Measurements from ENCODE around the gene EMILIN2. TPM values are rescaled to one million over a fixed set of nuclear protein-coding genes. Genes with fewer than 3 reads are reported as not detected.

EMILIN2 gene
- total RNA-seq, 2 experiments from 2014 or later = 18.6 to 23.0 TPM

GRCh38 chr18:2933995-2934394, 87.2 kb downstream of the EMILIN2 start:
- no peak overlapping the region for H3K4me3 Mint-ChIP-seq
- no peaks in the 10 kb centered on the region for H3K27me3 Mint-ChIP-seq
- POLR2A ChIA-PET = no interaction called here
- H3K9me3 Mint-ChIP-seq = no peaks in the 10 kb centered on the region
- peak overlapping the region; percentile 5 for H3K27ac Mint-ChIP-seq
- CTCF ChIA-PET = interaction anchor here (0.6 to 1.6 kb wide), 7 partner anchors 51 to 312 kb away, joined by 3 to 5 read pairs (median 4); no protein-coding TSS in a partner anchor
- H3K4me1 Mint-ChIP-seq = peaks cover 36% of the 10 kb centered on the region
- DNase-seq = no peak
- peaks cover 70% of the 10 kb centered on the region for H3K36me3 Mint-ChIP-seq (ENCODE audit: low read depth)

DNA sequence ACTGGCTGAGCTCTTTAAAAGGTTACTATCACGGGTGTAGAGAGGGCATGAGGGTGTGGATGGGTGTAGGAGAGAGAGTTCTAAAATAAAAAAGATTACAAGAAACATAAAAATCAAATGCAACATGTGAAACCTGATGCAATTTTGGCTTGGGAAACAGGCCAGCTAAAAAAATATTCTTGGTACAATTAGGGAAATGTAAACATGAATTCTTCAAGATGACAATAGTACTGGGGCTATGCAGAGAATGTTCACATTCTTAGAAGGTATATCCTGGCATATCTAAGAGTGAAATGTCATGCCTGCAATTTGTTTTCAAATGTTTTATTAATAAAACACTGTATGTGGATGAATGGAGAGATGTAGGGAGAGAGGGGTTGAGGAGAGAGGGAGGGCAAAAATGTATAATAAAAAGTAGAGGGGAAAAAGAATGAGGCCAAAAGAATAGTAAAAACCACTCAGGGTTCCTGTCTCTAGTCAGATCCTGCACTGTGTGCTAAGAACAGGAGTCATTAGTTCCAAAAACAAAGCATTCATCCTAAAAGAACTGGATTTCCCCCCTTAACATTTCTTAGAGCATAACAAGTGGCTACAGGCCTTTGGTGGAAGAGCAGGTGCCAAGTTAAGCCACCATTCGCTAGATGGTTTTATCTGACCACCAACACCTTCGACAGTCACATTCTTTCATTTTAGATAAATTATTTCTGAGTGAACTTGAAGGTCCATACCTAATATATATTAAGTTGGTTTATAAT, 88.8 kb downstream of the EMILIN2 start:
- Mint-ChIP-seq H3K27me3 (no peaks in the 10 kb centered on the region), H3K36me3 (ENCODE audit: low read depth) (peaks cover 69% of the 10 kb centered on the region), H3K27ac (peak overlapping the region; percentile 3), H3K9me3 (no peaks in the 10 kb centered on the region), H3K4me1 (peaks cover 34% of the 10 kb centered on the region), H3K4me3 (no peak overlapping the region)
- CTCF ChIA-PET = interaction anchor here (0.9 to 1.3 kb wide), 2 partner anchors 50 to 310 kb away, joined by 4 to 6 read pairs; no protein-coding TSS in a partner anchor
- POLR2A ChIA-PET = no interaction called here
- no peak for DNase-seq

DNA sequence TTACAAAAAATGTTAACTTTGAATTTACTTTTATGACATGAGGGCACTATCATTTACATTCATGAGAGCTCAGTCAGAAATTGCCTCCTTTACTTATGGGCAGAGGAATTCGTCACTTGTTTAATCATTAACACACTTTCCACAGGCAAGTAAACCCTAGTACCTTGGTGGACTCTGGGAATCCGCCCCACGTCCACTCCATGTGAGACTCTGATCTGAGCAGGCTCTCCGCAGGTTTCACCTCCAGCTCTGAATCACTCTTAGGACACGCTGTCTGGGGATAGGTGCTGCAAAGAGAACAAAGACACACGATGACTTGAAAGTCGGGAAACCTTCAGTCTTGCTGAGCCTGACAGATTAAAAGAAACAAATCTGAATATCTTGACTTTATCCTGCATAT, 92.5 kb downstream of the EMILIN2 start:
- Mint-ChIP-seq H3K27me3 (no peaks in the 10 kb centered on the region), H3K4me1 (peaks cover 21% of the 10 kb centered on the region), H3K9me3 (no peaks in the 10 kb centered on the region), H3K36me3 (ENCODE audit: low read depth) (peaks cover 57% of the 10 kb centered on the region), H3K4me3 (no peak overlapping the region), H3K27ac (no peak overlapping the region)
- ChIA-PET CTCF (interaction anchor here (0.7 kb wide), 1 partner anchor 46 kb away, joined by 4 read pairs; no protein-coding TSS in a partner anchor), POLR2A (no interaction called here)
- no peak for DNase-seq

DNA sequence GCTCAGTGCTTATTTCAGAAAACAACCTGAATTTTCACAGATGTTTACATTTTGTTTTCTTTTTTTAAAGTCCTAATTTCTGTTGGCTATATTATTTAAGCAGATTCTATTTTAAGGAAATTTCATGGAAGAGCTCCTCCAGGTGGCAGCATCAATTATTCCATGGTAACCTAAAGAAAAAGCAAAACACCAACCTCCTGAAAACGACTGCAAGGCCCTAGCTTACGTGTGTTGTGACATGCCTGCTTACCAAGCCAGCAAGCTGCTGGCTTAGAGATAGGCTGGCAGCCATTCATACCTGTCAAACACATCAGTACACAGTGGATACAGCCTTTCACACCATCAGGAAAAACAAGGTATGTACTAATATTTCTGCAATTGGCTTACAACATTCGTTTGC, 101.2 kb downstream of the EMILIN2 start:
- ChIA-PET POLR2A (no interaction called here), CTCF (interaction anchor here (0.8 to 1.1 kb wide), 2 partner anchors 37 to 47 kb away, joined by 3 to 4 read pairs; no protein-coding TSS in a partner anchor)
- no peaks in the 10 kb centered on the region for H3K9me3 Mint-ChIP-seq
- H3K27ac Mint-ChIP-seq = no peak overlapping the region
- peaks cover 77% of the 10 kb centered on the region for H3K36me3 Mint-ChIP-seq (ENCODE audit: low read depth)
- no peak overlapping the region for H3K4me3 Mint-ChIP-seq
- DNase-seq = no peak
- H3K27me3 Mint-ChIP-seq = no peaks in the 10 kb centered on the region
- peaks cover 46% of the 10 kb centered on the region for H3K4me1 Mint-ChIP-seq

- Mint-ChIP-seq H3K27ac (no peak overlapping the region), H3K4me1 (peaks cover 71% of the 10 kb centered on the region), H3K36me3 (ENCODE audit: low read depth) (peaks cover 91% of the 10 kb centered on the region), H3K9me3 (no peaks in the 10 kb centered on the region), H3K4me3 (no peak overlapping the region), H3K27me3 (no peaks in the 10 kb centered on the region)
- POLR2A ChIA-PET = no interaction called here
- CTCF ChIA-PET = interaction anchor here (0.8 to 1.6 kb wide), 3 partner anchors 10 to 110 kb away, joined by 3 read pairs; no protein-coding TSS in a partner anchor
- DNase-seq = no peak
These were observed 105.8 kb downstream of the EMILIN2 start for GRCh38 chr18:2952605-2953004.

DNA sequence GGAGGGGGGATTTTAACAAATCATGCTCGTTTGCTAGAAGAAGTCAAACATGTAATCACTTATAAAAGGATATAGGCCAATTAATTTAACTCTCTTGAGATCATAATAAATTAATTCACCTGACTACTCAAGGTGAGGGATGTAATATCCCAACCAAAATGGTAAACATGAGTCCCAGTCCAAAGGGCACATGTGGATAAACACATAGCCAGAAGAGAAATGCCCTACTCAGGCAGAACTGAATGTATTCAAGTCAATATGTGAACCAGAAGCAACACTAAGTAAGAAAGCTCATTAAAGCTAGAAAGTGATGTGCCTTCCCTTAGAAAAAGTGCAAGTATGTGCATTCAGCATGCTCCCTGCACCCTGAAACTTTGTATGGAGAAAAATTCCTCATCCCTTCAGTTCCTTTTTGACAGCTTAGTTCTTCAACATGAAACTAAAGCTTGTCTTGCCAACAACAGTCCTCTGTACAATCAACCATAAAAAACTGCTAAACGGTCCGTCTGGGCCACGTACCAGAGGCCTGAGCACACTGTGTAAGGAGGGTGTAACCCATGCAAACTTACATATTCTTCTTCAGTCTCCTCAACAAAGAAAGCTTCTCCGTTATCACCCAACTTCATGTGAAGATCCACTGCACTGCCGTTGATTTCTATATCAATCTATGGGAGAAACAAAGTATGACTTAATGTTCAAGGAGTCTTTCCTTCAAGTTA, 107.3 kb downstream of the EMILIN2 start:
- peaks cover 76% of the 10 kb centered on the region for H3K4me1 Mint-ChIP-seq
- ChIA-PET POLR2A (no interaction called here), CTCF (interaction anchor here (0.6 to 1.1 kb wide), 2 partner anchors 9 to 209 kb away, joined by 3 read pairs; no protein-coding TSS in a partner anchor)
- H3K4me3 Mint-ChIP-seq = no peak overlapping the region
- no peaks in the 10 kb centered on the region for H3K9me3 Mint-ChIP-seq
- no peaks in the 10 kb centered on the region for H3K27me3 Mint-ChIP-seq
- H3K36me3 Mint-ChIP-seq (ENCODE audit: low read depth) = peaks cover 88% of the 10 kb centered on the region
- H3K27ac Mint-ChIP-seq = no peak overlapping the region
- no peak for DNase-seq

- Mint-ChIP-seq H3K36me3 (ENCODE audit: low read depth) (peaks cover 87% of the 10 kb centered on the region), H3K27me3 (no peaks in the 10 kb centered on the region), H3K27ac (peak overlapping the region; percentile 92), H3K4me3 (peak overlapping the region; percentile 74), H3K9me3 (no peaks in the 10 kb centered on the region), H3K4me1 (peaks cover 75% of the 10 kb centered on the region)
- no peak for DNase-seq
- CTCF ChIA-PET = interaction anchor here (1.1 kb wide), 1 partner anchor 8 kb away, joined by 3 read pairs; no protein-coding TSS in a partner anchor
- POLR2A ChIA-PET = no interaction called here
These were observed 108.3 kb downstream of the EMILIN2 start for GRCh38 chr18:2954869-2955645.

DNA sequence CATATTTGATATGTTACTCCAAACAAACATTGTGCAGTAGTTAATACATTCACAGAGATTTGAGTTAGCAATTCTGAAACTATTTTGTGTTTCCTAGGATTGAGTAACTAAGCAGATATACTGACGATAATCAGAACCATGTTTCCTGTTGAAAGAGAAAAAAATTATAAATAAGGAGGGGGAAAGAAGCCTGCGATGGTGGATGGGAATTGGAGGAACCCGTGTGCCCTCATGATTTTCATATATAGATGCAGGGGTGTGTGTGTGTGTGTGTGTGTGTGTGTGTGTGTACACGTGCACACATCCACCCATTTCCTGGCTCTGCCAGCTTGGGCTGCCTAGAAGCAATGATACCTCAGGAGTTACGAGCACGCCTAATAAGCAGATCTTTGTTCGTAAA, 109.2 kb downstream of the EMILIN2 start:
- POLR2A ChIA-PET = no interaction called here
- CTCF ChIA-PET = interaction anchor here (0.6 kb wide), 2 partner anchors 27 to 33 kb away, joined by 3 read pairs; no protein-coding TSS in a partner anchor
- Mint-ChIP-seq H3K4me1 (peaks cover 75% of the 10 kb centered on the region), H3K36me3 (ENCODE audit: low read depth) (peaks cover 77% of the 10 kb centered on the region), H3K4me3 (peak overlapping the region; percentile 74), H3K27ac (peak overlapping the region; percentile 92), H3K9me3 (no peaks in the 10 kb centered on the region), H3K27me3 (no peaks in the 10 kb centered on the region)
- peak; percentile 37 for DNase-seq

- DNase-seq = peak; percentile 65
- no peaks in the 10 kb centered on the region for H3K9me3 Mint-ChIP-seq
- H3K27me3 Mint-ChIP-seq = no peaks in the 10 kb centered on the region
- peaks cover 70% of the 10 kb centered on the region for H3K36me3 Mint-ChIP-seq (ENCODE audit: low read depth)
- ChIA-PET CTCF (interaction anchor here (1.2 to 2.2 kb wide), 3 partner anchors 36 to 287 kb away, joined by 3 to 10 read pairs (median 6); no protein-coding TSS in a partner anchor), POLR2A (interaction anchor here (0.8 kb wide), 1 partner anchor 103 kb away, joined by 3 read pairs; no protein-coding TSS in a partner anchor)
- peak overlapping the region; percentile 97 for H3K27ac Mint-ChIP-seq
- peak overlapping the region; percentile 69 for H3K4me3 Mint-ChIP-seq
- peaks cover 91% of the 10 kb centered on the region for H3K4me1 Mint-ChIP-seq
These were observed 112.1 kb downstream of the EMILIN2 start for GRCh38 chr18:2958819-2959298.

- DNase-seq = no peak
- ChIA-PET POLR2A (interaction anchor here (0.6 to 0.8 kb wide), 2 partner anchors 103 to 290 kb away, joined by 3 to 4 read pairs; no protein-coding TSS in a partner anchor), CTCF (interaction anchor here (1.7 to 1.9 kb wide), 2 partner anchors 9 to 38 kb away, joined by 3 to 4 read pairs; no protein-coding TSS in a partner anchor)
- peak overlapping the region; percentile 69 for H3K4me3 Mint-ChIP-seq
- H3K27me3 Mint-ChIP-seq = no peaks in the 10 kb centered on the region
- peak overlapping the region; percentile 97 for H3K27ac Mint-ChIP-seq
- H3K36me3 Mint-ChIP-seq (ENCODE audit: low read depth) = peaks cover 67% of the 10 kb centered on the region
- peaks cover 89% of the 10 kb centered on the region for H3K4me1 Mint-ChIP-seq
- no peaks in the 10 kb centered on the region for H3K9me3 Mint-ChIP-seq
These were observed 112.5 kb downstream of the EMILIN2 start for GRCh38 chr18:2959341-2959740.

DNA sequence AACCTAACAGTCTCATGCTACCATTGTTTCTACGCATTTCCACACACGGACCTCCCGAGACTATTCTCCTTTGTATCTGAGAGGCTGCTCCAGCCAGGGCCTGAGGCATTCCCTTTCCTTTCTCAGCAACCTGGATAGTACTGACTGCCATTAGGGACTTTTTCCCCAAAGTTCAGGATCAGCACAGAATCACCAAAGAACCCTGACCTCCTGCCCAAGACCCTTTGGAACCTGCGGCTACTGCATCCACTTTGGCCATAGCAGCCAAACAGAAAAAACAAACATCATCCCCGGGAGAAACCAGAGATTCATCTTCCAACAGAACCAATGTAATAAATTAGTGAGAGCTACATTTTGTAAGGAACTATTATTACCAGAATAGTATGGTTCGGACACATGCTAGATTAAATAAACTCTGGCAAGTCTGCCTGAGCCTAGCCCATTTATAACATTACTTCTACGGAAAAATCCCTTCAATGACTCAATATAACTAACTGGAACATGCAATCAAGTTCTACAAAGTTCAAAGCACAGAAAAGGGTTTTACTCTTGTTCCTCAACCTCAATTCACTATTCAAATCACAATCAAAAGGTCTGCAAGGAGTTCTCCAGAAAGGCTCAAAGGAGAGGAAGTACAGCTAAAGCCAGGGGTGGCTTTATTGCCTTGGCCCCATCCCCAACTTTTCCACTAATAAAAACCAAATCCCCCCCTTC, 114.3 kb downstream of the EMILIN2 start:
- H3K27me3 Mint-ChIP-seq = no peaks in the 10 kb centered on the region
- POLR2A ChIA-PET = interaction anchor here (0.6 kb wide), 1 partner anchor 75 kb away, joined by 3 read pairs; no protein-coding TSS in a partner anchor
- H3K4me1 Mint-ChIP-seq = peaks cover 87% of the 10 kb centered on the region
- H3K36me3 Mint-ChIP-seq (ENCODE audit: low read depth) = peaks cover 62% of the 10 kb centered on the region
- peak overlapping the region; percentile 97 for H3K27ac Mint-ChIP-seq
- CTCF ChIA-PET = interaction anchor here (0.6 to 4.3 kb wide), 10 partner anchors 10 to 112 kb away, joined by 3 to 21 read pairs (median 6); no protein-coding TSS in a partner anchor
- no peak for DNase-seq
- peak overlapping the region; percentile 69 for H3K4me3 Mint-ChIP-seq
- no peaks in the 10 kb centered on the region for H3K9me3 Mint-ChIP-seq
